ENCODE data around the gene ZNF70. TPM values are rescaled to one million over a fixed set of nuclear protein-coding genes. Genes with fewer than 3 reads are reported as not detected.

ZNF70 gene
- total RNA-seq, 1 experiment from 2014 or later, result 5.4 TPM

DNA sequence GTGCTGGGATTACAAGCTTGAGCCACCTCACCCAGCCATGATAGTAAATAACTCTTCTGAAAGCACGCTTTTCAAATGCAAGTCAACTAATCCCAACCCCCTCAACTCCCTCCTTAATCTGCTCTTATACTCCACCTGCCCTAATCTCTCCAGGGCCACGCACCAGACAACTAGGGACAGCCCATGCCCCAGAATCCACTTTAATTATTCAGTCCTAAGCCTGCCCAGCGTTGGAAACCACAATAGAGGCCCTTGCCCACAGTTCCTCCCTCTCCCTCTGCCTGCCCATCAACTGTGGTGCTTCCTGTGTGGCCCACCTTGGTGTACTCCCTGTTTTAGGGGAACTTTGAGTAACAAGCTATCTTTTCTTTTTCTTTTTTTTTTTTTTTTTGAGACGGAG, 6.0 kb upstream of the ZNF70 start:
- Histone ChIP-seq H3K4me3 (ENCODE audit: low read depth, low read length) (no peak overlapping the region), H3K27me3 (replicated peaks; ENCODE audit: control insufficient read depth, insufficient read depth, low read length) (no peaks in the 10 kb centered on the region), H3K36me3 (ENCODE audit: control insufficient read depth, insufficient read depth, low read length) (no peaks in the 10 kb centered on the region), H3K9me3 (no peaks in the 10 kb centered on the region), H3K4me1 (0 out of 2 replicates have a peak, but pooled peaks cover 3% of the 10 kb centered on the region)
- CTCF ChIA-PET, result interaction anchor here (1.0 kb wide), 1 partner anchor 14 kb away, joined by 3 read pairs; no protein-coding TSS in a partner anchor
- H3K27me3 Mint-ChIP-seq (ENCODE audit: insufficient read depth, unreplicated experiment), result no peaks in the 10 kb centered on the region
- intact Hi-C loops (cut with micrococcal nuclease; ENCODE audit: unreplicated experiment), result no loop called here
- no peaks in the 10 kb centered on the region for H3K36me3 Mint-ChIP-seq (ENCODE audit: insufficient read depth, unreplicated experiment)
- no peak overlapping the region for H3K4me3 Mint-ChIP-seq (ENCODE audit: unreplicated experiment)
- no peak overlapping the region for H3K27ac Mint-ChIP-seq (ENCODE audit: unreplicated experiment)
- BruUV-seq (replicated peaks), result no TSS peak
- TF ChIP-seq, protein P1, sequence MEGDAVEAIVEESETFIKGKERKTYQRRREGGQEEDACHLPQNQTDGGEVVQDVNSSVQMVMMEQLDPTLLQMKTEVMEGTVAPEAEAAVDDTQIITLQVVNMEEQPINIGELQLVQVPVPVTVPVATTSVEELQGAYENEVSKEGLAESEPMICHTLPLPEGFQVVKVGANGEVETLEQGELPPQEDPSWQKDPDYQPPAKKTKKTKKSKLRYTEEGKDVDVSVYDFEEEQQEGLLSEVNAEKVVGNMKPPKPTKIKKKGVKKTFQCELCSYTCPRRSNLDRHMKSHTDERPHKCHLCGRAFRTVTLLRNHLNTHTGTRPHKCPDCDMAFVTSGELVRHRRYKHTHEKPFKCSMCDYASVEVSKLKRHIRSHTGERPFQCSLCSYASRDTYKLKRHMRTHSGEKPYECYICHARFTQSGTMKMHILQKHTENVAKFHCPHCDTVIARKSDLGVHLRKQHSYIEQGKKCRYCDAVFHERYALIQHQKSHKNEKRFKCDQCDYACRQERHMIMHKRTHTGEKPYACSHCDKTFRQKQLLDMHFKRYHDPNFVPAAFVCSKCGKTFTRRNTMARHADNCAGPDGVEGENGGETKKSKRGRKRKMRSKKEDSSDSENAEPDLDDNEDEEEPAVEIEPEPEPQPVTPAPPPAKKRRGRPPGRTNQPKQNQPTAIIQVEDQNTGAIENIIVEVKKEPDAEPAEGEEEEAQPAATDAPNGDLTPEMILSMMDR (IDR thresholded peaks at IDR 0.05; ENCODE audit: insufficient read depth in 1 of 2, low read depth in 1 of 2, low read length in 1 of 2, severe bottlenecking in 1 of 2, unreplicated experiment in 1 of 2), result no peak
- DNase-seq, result no peak
- no peaks in the 10 kb centered on the region for H3K4me1 Mint-ChIP-seq (ENCODE audit: low read depth, unreplicated experiment)
- POLR2A ChIA-PET, result no interaction called here
- H3K9me3 Mint-ChIP-seq (ENCODE audit: unreplicated experiment), result no peaks in the 10 kb centered on the region

DNA sequence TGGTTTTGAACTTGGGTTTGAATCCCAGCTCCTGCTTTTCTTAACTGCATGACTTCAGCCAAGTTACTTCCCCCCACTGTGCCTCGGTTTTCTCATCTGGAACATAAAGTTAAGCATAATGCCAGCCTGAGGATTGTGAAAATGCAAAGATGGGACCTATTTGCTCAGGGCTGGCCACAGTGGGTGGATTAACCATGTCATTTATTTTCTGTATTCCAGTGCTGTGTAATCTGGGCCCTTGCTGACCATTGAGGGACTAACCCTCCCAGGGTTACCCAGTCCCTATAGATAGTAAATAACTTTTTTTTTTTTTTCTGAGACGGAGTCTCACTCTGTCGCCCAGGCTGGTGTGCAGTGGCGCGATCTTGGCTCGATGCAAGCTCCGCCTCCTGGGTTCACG, 4.8 kb upstream of the ZNF70 start:
- POLR2A ChIA-PET, result interaction anchor here (0.6 kb wide), 1 partner anchor 15 kb away, joined by 3 read pairs; no protein-coding TSS in a partner anchor
- Mint-ChIP-seq H3K9me3 (ENCODE audit: unreplicated experiment) (no peaks in the 10 kb centered on the region), H3K27ac (ENCODE audit: unreplicated experiment) (no peak overlapping the region), H3K4me3 (ENCODE audit: unreplicated experiment) (no peak overlapping the region), H3K4me1 (ENCODE audit: low read depth, unreplicated experiment) (no peaks in the 10 kb centered on the region), H3K36me3 (ENCODE audit: insufficient read depth, unreplicated experiment) (no peaks in the 10 kb centered on the region), H3K27me3 (ENCODE audit: insufficient read depth, unreplicated experiment) (no peaks in the 10 kb centered on the region)
- no peaks in the 10 kb centered on the region for H3K9me3 ChIP-seq
- intact Hi-C loops (cut with micrococcal nuclease; ENCODE audit: unreplicated experiment), result no loop called here
- no peaks in the 10 kb centered on the region for H3K36me3 ChIP-seq (ENCODE audit: control insufficient read depth, insufficient read depth, low read length)
- no peaks in the 10 kb centered on the region for H3K27me3 ChIP-seq (replicated peaks; ENCODE audit: control insufficient read depth, insufficient read depth, low read length)
- TF ChIP-seq, protein P1 (IDR thresholded peaks at IDR 0.05; ENCODE audit: insufficient read depth in 1 of 2, low read depth in 1 of 2, low read length in 1 of 2, severe bottlenecking in 1 of 2, unreplicated experiment in 1 of 2), result no peak
- no TSS peak for BruUV-seq (replicated peaks)
- CTCF ChIA-PET, result no interaction called here
- H3K4me3 ChIP-seq (ENCODE audit: low read depth, low read length), result no peak overlapping the region
- H3K4me1 ChIP-seq, result 0 out of 2 replicates have a peak, but pooled peaks cover 3% of the 10 kb centered on the region
- no peak for DNase-seq

DNA sequence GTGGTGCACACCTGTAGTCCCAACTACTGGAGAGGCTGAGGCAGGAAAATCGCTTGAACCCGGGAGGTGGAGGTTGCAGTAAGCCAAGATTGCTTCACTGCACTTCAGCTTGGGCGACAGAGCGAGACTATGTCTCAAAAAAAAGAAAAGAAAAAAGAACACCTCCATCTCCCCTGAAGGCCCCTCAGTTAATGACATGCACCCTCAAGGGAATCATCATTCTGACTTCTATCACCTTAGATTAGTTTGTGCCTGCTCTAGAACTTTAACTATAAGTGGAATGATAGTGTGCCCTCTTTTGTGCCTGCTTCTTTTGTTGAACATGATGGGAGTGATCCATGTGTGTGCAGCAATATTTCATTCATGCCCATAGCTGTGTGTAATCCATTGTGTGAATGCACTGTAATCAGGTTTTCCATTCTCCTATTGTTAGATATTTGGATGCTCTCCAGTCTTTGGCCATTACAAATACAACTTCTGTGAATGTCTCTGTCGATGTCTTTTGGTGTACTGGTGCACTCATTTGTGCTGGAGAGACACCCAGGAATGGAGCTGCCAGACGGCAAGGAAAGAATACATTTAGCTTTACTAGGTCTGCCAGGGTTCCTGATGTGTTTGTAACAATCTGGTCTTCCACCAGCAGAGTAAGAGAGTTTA, 4.2 kb upstream of the ZNF70 start:
- 0 out of 2 replicates have a peak, but pooled peaks cover 3% of the 10 kb centered on the region for H3K4me1 ChIP-seq
- H3K9me3 Mint-ChIP-seq (ENCODE audit: unreplicated experiment), result no peaks in the 10 kb centered on the region
- BruUV-seq (replicated peaks), result no TSS peak
- no peaks in the 10 kb centered on the region for H3K27me3 ChIP-seq (replicated peaks; ENCODE audit: control insufficient read depth, insufficient read depth, low read length)
- ChIA-PET CTCF (no interaction called here), POLR2A (interaction anchor here (0.6 kb wide), 1 partner anchor 16 kb away, joined by 3 read pairs; no protein-coding TSS in a partner anchor)
- no peaks in the 10 kb centered on the region for H3K36me3 ChIP-seq (ENCODE audit: control insufficient read depth, insufficient read depth, low read length)
- no peaks in the 10 kb centered on the region for H3K36me3 Mint-ChIP-seq (ENCODE audit: insufficient read depth, unreplicated experiment)
- DNase-seq, result no peak
- no peak overlapping the region for H3K4me3 ChIP-seq (ENCODE audit: low read depth, low read length)
- intact Hi-C loops (cut with micrococcal nuclease; ENCODE audit: unreplicated experiment), result no loop called here
- no peak overlapping the region for H3K4me3 Mint-ChIP-seq (ENCODE audit: unreplicated experiment)
- H3K9me3 ChIP-seq, result no peaks in the 10 kb centered on the region
- H3K4me1 Mint-ChIP-seq (ENCODE audit: low read depth, unreplicated experiment), result peaks cover 2% of the 10 kb centered on the region
- no peak overlapping the region for H3K27ac Mint-ChIP-seq (ENCODE audit: unreplicated experiment)
- TF ChIP-seq, protein P1 (IDR thresholded peaks at IDR 0.05; ENCODE audit: insufficient read depth in 1 of 2, low read depth in 1 of 2, low read length in 1 of 2, severe bottlenecking in 1 of 2, unreplicated experiment in 1 of 2), result no peak
- no peaks in the 10 kb centered on the region for H3K27me3 Mint-ChIP-seq (ENCODE audit: insufficient read depth, unreplicated experiment)

All from Caco-2 (cell line).